PC-3 (cell line): ENCODE data around the gene IP6K3. TPM values are rescaled to one million over a fixed set of nuclear protein-coding genes. Genes with fewer than 3 reads are reported as not detected.

Experiments
- ATAC-seq: fragments of 200-7000 bp; cut with Tn5 transposase; 2 replicates; pipeline ENCODE4 v1.9.1; 2020; ENCODE audit warnings: mild to moderate bottlenecking, moderate library complexity
- BruUV-seq: library from RNA; stranded (reverse); fragments of 400-500 nt; replicated peaks from 2 replicates; lab custom pipeline; 2021; lab: Mats Ljungman, UMichigan
- CTCF ChIA-PET: fragments of 300-600 bp; sonication (Branson Sonifier 250); formaldehyde crosslinking; loops from one replicate; lab custom pipeline; 2022; ENCODE audit warnings: antibody characterized with exemption; lab: Charles Lee
- POLR2A ChIA-PET: fragments of 300-600 bp; sonication (Branson Sonifier 250); formaldehyde crosslinking; loops from one replicate; lab custom pipeline; 2022; ENCODE audit warnings: antibody characterized with exemption; ENCODE audit not compliant: unreplicated experiment; lab: Charles Lee
- DNase-seq: peaks from one replicate; pipeline ENCODE4 v3.0.0-alpha.2; 2015
- H2AFZ ChIP-seq: fragments of 300-600 bp; sonication (generic); 2 replicates; pipeline ENCODE4 v1.6.0; 2016; ENCODE audit warnings: antibody characterized with exemption, low read length
- H3F3A ChIP-seq: fragments of 300-600 bp; sonication (generic); one replicate; pipeline ENCODE4 v1.6.0; 2017; ENCODE audit warnings: antibody characterized with exemption, low read length, control low read depth, mild to moderate bottlenecking; ENCODE audit not compliant: unreplicated experiment
- H3K27ac ChIP-seq: fragments of 300-600 bp; sonication (generic); 2 replicates; pipeline ENCODE4 v1.5.1; 2016; ENCODE audit warnings: mild to moderate bottlenecking, low read length
- H3K27me3 ChIP-seq: fragments of 300-600 bp; sonication (generic); 2 replicates; pipeline ENCODE4 v1.6.1; 2016; ENCODE audit warnings: low read length, mixed read lengths
- H3K36me3 ChIP-seq: fragments of 300-600 bp; sonication (generic); 2 replicates; pipeline ENCODE4 v1.6.1; 2016; ENCODE audit warnings: low read depth, mixed run types, low read length, mixed read lengths
- H3K4me1 ChIP-seq: fragments of 300-600 bp; sonication (generic); 2 replicates; pipeline ENCODE4 v1.5.1; 2016; ENCODE audit warnings: low read length; ENCODE audit not compliant: insufficient read depth
- H3K4me2 ChIP-seq: fragments of 300-600 bp; sonication (generic); 2 replicates; pipeline ENCODE4 v1.6.0; 2016; ENCODE audit warnings: low read length
- H3K4me3 ChIP-seq: fragments of 300-600 bp; sonication (generic); 2 replicates; pipeline ENCODE4 v1.5.1; 2016; ENCODE audit warnings: mild to moderate bottlenecking, low read length, mixed read lengths
- H3K79me2 ChIP-seq: fragments of 300-600 bp; sonication (generic); 2 replicates; pipeline ENCODE4 v1.6.1; 2017; ENCODE audit warnings: low read length, mixed read lengths
- H3K9ac ChIP-seq: fragments of 300-600 bp; sonication (generic); 2 replicates; pipeline ENCODE4 v1.6.0; 2016; ENCODE audit warnings: mild to moderate bottlenecking, low read length
- H3K9me2 ChIP-seq: fragments of 300-600 bp; sonication (generic); replicated peaks from 2 replicates; pipeline ENCODE4 v1.6.1; 2016; ENCODE audit warnings: mixed run types, low read length, mixed read lengths
- H3K9me3 ChIP-seq: fragments of 300-600 bp; sonication (generic); 2 replicates; pipeline ENCODE4 v1.6.1; 2016; ENCODE audit warnings: low read length, mixed read lengths
- H4K20me1 ChIP-seq: fragments of 300-600 bp; sonication (generic); 2 replicates; pipeline ENCODE4 v1.6.1; 2016; ENCODE audit warnings: low read length, mixed read lengths
- EZH2 ChIP-seq: fragments of 300-600 bp; sonication (generic); IDR thresholded peaks from one replicate; pipeline ENCODE4 v1.6.1; 2017; ENCODE audit warnings: antibody characterized with exemption, mild to moderate bottlenecking, low read length; ENCODE audit not compliant: unreplicated experiment
- EZH2phosphoT487 ChIP-seq: fragments of 300-600 bp; sonication (generic); IDR thresholded peaks from 2 replicates; pipeline ENCODE4 v1.6.1; 2018; ENCODE audit warnings: mild to moderate bottlenecking, antibody characterized with exemption, low read length, borderline replicate concordance
- intact Hi-C: fragments of 100-400 bp; cut with micrococcal nuclease; formaldehyde crosslinking; loops from 2 replicates; pipeline ENCODE4 v1.9.0; 2023
- total RNA-seq: library from RNA; depleted of rRNA; stranded (reverse); fragments of >200 nt; gene quantifications from 2 replicates; pipeline ENCODE4 v1.2.3, GENCODE V29; 2014
- TF ChIP-seq, protein P1 (sequence below): fragments of 300-600 bp; sonication (generic); conservative IDR thresholded peaks from 2 replicates; pipeline ENCODE4 v1.5.1; 2017; ENCODE audit warnings: antibody characterized with exemption, low read depth, mild to moderate bottlenecking, low read length

Gene IP6K3
- total RNA-seq, 1 experiment from 2014 or later: not detected

DNA sequence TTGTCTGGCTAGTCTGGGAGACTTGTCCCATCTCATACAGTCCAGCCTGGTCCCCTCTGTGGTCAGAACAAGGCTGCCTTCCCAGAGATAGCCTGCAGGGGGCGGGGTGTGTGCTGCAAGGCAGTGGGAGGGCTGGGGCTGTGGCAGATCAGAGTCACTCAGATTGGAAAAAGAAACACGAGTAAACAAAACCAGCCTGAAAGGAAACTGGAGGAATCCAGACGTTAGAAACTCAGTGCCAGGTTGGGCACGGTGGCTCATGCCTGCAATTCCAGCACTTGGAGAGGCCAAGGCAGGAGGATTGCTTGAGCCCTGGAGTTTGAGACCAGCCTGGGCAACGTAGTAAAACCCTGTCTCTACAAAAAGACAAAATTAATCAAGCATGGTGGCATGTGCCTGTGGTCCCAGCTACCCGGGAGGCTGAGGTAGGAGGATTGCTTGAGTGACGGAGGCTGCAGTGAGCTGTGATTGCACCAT is 22.0 kb upstream of the IP6K3 start:
- no peak overlapping the region for H3K27ac ChIP-seq
- no peaks in the 10 kb centered on the region for H3K9me2 ChIP-seq
- no peaks in the 10 kb centered on the region for H3K9me3 ChIP-seq
- H3F3A ChIP-seq: no peaks in the 10 kb centered on the region
- no TSS peak for BruUV-seq
- intact Hi-C loops: loop anchor here (1.0 to 10.0 kb wide), 3 partner anchors 20 to 384 kb away; no protein-coding TSS in a partner anchor
- no peak overlapping the region for H3K4me3 ChIP-seq
- POLR2A ChIA-PET: no interaction called here
- DNase-seq (peak; percentile 86), ATAC-seq (peak; percentile 92)
- no peaks in the 10 kb centered on the region for H3K79me2 ChIP-seq
- peak overlapping the region; percentile 72 for H2AFZ ChIP-seq
- peaks cover under 1% of the 10 kb centered on the region; the same call in 1 of the 2 replicates for H3K36me3 ChIP-seq
- TF ChIP-seq, protein P1, sequence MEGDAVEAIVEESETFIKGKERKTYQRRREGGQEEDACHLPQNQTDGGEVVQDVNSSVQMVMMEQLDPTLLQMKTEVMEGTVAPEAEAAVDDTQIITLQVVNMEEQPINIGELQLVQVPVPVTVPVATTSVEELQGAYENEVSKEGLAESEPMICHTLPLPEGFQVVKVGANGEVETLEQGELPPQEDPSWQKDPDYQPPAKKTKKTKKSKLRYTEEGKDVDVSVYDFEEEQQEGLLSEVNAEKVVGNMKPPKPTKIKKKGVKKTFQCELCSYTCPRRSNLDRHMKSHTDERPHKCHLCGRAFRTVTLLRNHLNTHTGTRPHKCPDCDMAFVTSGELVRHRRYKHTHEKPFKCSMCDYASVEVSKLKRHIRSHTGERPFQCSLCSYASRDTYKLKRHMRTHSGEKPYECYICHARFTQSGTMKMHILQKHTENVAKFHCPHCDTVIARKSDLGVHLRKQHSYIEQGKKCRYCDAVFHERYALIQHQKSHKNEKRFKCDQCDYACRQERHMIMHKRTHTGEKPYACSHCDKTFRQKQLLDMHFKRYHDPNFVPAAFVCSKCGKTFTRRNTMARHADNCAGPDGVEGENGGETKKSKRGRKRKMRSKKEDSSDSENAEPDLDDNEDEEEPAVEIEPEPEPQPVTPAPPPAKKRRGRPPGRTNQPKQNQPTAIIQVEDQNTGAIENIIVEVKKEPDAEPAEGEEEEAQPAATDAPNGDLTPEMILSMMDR: peak; percentile 84
- TF ChIP-seq EZH2phosphoT487 (no peak), EZH2 (no peak)
- no peaks in the 10 kb centered on the region for H4K20me1 ChIP-seq
- peaks cover 2% of the 10 kb centered on the region; the same call in 1 of the 2 replicates for H3K4me1 ChIP-seq
- peak overlapping the region; percentile 53; the same call in 1 of the 2 replicates for H3K4me2 ChIP-seq
- CTCF ChIA-PET: interaction anchor here (1.0 kb wide), 1 partner anchor 30 kb away, joined by 3 read pairs; no protein-coding TSS in a partner anchor
- no peaks in the 10 kb centered on the region for H3K27me3 ChIP-seq
- no peak overlapping the region for H3K9ac ChIP-seq

DNA sequence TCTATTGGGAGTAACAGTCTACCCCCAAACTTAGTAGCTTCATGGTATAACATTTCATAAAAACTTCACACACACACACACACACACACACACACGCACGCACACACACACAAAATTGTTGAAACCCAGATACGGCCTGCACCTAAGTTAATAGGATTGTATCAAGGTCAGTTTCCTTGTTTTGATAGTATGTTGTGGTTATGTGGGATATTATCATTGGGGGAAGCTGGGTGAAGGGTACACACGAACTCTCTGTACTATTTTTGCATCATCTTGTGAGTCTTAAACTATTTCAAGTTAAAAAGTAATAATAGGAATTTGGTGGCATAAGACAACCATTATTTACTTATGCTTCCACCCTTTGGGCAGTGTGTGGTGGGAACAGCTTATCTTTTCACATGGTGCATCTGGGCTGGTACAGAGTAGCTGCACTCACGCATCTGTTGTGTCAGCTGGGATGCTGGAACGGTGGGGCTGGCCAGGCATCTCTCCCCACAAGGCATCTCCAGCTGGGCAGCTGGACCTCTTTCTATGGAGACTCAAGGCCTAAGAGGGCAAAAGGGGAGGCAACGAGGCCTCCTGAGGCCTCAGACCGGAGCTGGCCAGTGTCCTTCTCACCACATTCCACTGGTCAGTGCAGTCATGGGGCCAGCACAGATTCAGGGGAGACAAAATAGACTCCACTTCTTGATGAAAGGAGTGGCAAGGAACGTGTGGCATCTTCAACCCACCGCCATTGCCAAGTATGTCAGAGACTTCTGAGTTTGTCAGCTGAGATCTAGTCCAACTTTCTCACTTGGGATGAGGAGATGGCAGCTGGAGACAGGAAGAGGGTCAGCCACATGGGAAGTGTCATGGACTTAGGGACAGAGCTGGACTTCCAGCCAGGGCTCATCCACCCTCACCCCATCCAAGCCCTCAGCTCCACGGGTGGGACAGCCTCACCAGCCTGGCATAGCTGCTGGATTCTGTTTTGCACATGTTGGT is 20.5 kb upstream of the IP6K3 start:
- intact Hi-C loops: loop anchor here (5.0 to 10.0 kb wide), 2 partner anchors 258 to 385 kb away; no protein-coding TSS in a partner anchor

More for the DNA sequence above, 20.5 kb upstream of the IP6K3 start:
- H2AFZ ChIP-seq: no peak overlapping the region
- H3K27me3 ChIP-seq: no peaks in the 10 kb centered on the region
- no peak overlapping the region for H3K27ac ChIP-seq
- no peaks in the 10 kb centered on the region for H4K20me1 ChIP-seq
- ATAC-seq: no peak
- BruUV-seq: no TSS peak
- H3K9me3 ChIP-seq: no peaks in the 10 kb centered on the region
- H3K9me2 ChIP-seq: no peaks in the 10 kb centered on the region
- ChIA-PET CTCF (no interaction called here), POLR2A (no interaction called here)
- H3F3A ChIP-seq: no peaks in the 10 kb centered on the region
- H3K4me3 ChIP-seq: no peak overlapping the region
- no peak for DNase-seq
- H3K79me2 ChIP-seq: no peaks in the 10 kb centered on the region
- H3K4me2 ChIP-seq: no peak overlapping the region
- no peaks in the 10 kb centered on the region for H3K36me3 ChIP-seq
- TF ChIP-seq, protein P1: no peak
- no peak for TF ChIP-seq EZH2
- no peak for TF ChIP-seq EZH2phosphoT487
- no peak overlapping the region for H3K9ac ChIP-seq
- H3K4me1 ChIP-seq: peaks cover 2% of the 10 kb centered on the region; the same call in 1 of the 2 replicates
